SKM-1 treated with dmso at 0.1 percent for 144 hours (cell line): ENCODE measurements around the gene RTRAF.

ENCODE experiments used
- DNase-seq: peaks from one replicate; lab custom pipeline; 2025; ENCODE audit not compliant: unreplicated experiment; lab: John Stamatoyannopoulos, UW

RTRAF gene

DNA sequence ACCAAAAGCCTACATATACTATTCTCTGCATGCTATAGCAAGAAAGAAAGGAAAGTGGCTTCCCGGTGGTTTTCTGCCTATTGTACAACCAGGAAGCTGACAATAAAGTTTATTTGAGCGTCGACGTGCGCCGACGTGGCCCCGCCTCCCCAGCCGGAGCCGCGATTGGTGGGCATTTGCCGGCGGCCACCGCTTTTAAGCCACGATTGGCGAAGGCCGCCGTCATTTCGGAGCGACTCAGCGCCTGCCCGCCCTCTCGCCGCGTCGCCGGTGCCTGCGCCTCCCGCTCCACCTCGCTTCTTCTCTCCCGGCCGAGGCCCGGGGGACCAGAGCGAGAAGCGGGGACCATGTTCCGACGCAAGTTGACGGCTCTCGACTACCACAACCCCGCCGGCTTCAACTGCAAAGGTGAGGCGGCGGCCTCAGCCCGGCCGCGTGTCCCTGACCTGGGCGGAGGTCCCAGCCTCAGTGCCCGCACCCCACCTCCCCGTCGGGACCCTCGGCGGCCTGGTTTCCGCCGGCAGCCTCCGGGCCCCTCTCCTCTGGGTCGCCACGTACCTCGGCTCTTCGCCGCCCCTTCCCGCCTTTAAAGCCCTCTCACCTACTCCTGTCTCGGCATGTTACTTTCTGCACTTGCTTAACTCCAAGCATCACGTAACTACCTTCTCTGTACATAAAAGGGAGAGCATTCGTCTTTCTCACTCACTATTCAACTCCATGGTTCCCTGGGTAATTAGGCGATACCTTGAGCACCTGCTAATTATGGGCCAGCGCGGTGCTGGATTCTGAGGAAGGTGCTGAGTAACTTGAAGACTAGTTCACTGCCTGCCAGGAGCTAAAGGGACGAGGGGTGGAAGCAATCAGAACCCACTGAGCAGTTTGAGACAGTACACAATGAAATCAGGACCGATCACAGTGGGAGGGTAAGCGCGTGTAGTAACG, at the start of gene RTRAF:
Gene RTRAF, plus strand, starts transcription at position 254 of the 942 bp plus-strand sequence. Its CDS starts 94 bp downstream, at position 348.
- peak; percentile 49 for DNase-seq

DNA sequence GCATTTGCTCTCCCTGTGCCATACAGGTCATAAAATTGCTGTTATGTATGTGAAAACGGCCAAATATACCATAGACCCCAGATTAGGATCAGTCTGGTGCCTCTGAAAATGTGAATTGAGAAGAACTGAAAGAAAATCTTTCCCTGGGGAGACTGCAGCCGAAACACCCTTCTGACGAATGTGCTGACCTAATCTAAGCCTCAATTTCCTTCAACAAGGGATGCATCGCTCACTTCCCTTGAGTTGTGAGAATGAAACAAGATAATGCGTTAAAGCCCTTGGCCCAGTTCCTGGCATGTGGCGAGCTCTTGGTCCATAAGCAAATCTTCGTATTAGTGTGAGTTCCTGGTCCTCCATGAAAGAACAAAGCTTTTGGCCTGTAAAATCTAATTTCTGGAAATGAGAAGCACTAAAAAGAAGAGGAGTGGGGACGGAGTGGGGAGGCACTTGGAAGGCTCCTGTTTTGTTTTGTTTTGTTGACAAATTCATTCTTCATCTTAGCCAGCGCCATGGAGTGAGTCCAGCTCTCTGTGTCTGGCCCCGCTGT, 49.5 kb upstream of the RTRAF start:
- no peak for DNase-seq

DNA sequence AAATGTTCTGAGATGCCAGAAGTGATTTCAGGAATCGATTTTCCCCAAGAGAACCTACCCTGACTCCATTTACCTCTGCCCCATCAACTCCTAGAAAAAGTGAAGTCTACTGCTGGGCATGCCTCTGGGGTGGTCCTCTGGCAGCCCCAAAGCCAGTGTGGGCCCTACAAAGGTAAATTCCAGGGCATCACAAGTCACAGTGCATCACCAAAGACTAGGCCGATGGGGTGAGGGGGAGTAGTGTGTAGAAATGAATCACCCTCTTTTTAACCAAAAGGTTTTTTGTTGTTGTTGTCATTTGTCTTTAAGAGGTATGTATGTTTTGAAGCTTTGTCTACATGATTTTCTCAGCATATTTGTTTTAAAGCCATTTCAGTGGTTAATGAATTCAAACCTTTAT, 46.4 kb upstream of the RTRAF start:
- no peak for DNase-seq

DNA sequence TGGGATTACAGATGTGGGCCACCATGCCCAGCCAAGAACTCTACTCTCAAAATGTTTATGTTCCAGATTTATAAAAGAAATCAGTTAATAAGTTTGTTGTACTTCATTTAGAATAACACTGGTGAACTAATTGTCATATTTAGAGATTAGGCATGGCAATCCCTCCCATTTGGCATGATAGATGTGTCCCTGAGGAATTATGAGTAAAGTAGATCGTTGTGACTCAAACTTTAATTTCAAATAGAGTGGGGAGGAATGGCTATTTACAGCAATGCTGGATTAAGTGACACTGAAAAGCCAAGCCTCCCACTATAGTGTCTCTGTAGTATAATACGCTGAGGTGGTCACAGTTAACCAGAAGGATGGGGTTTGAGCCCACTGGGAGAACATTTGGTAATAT, 39.3 kb upstream of the RTRAF start:
- DNase-seq, result no peak

DNA sequence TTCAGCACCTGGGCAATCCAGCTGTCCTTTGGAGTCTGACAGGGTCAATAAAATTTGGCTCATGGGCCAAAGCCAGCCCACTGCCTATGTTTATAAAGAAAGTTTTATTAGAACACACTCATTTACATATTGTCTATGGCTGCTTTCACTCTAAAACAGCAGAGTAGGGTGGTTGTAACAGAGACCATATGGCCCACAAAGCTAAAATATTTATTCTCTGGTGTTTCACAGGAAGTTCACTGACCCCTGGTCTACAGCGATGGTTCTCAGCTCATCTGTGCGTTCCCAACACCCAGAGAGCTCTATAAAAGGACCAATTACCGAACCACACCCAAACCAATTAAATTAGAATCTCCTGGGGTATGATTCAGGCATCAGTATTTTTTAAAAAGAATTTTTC, 37.7 kb upstream of the RTRAF start:
- no peak for DNase-seq

DNA sequence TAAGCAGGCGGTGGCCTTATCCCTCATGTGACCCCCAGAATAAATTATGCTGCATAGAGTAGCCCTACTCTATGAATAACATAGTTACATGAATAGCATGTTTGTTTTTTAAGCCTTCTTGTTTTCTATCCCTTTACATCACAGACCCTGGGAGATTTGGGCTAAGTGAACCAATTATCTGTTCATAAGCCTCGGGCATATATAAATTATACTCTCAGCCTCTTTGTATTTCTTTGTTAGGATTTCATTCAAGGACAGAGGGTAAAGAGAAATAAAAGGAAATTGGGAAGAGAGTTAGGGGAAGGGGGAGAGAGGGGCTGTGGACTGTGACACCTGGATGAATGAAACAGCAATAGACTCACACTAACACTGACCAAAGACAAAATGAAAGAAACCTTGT, 35.3 kb upstream of the RTRAF start:
- no peak for DNase-seq

DNA sequence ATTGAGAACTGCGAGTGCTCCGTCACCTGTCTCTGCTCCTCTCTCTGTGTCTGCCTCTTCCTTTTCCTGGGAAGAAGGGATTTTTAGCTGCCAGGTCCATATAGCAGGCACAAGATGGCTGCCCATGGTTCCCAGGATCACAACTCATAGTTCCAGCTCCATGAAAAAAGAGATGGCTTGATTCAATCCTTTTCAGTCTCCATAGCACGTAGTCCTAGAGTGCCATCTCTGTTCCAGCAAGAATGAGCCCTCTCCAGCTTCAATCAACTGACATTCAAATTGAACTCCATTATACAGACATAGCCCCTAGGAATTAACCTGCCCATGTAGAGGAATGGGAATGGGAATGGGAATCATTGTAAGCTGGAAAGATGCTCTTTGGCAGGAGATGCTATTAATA, 34.7 kb upstream of the RTRAF start:
- no peak for DNase-seq

DNA sequence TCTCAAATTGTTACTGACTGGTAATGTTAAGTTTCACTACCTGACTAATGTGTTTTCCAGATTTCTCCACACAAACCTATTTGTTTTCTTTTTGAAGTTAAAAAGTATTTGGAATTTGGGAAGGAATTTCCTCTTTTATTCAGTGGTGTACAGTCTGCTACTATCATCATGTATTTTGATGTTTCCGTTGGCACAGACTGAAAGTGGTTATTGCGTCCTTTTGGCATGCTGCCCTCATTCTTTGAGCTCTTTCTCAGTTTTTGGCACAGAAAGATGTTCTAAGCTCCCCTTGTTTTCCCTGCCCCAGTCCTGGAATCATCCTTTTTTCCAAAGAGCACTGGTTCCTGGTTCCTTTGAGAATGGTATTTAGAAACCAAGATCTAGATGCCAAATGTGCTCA, 31.4 kb upstream of the RTRAF start:
- DNase-seq, result no peak

DNA sequence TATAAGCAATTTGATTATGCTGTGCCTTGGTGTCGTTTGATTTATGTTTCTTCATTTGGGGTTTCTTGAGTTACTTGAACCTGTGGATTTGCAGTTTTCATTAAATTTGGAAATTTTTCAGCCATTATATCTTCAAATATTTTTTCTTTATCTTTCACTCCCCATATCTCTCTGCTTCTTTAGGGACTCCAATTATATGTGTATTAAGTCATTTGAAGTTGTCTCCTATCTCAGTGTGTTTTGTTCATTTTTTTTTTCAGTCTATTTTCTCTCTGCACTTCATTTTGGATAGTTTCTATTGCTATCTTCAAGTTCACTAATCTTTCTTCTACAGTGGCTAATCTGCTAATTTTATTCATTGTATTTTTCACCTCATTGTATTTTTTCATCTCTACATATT, 29.4 kb upstream of the RTRAF start:
- DNase-seq, result no peak

DNA sequence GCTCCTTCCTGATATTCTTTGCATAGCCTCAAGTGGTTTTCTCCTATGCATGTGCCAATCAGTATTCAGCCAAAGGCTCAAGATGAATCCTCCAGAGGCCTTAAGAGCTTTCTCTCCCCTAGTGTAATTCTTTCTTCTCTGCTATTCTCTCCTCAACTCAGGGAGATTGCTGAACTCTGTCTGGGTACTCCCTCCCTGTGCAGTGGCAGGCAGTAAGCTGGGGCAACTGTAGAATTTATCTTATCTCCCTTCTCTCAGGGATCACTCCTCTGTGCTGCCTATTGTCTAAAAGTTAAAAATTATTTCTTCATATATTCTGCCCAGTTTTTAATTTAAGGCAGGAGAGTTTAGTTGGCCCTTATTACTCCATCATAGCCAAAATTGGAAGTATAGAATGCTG, 28.5 kb upstream of the RTRAF start:
- DNase-seq, result no peak

DNA sequence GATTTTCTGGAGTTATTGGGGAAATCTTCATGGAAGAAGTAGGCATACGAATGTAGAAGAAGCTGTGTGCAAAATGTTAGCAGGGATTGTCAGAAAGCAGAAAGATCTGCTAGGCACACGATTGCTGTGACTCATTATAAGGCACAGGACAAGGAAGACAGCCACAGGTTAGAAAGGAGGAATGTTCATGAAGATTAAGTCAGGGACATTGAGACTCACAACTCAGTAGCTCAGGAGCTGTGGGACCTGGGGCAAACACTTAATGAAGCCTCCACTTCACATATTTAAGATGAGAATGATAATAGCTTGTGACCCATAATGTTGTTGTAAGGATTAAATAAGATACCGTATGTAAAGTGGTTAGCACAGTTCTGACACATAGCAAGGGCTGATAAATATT, 26.6 kb upstream of the RTRAF start:
- no peak for DNase-seq

DNA sequence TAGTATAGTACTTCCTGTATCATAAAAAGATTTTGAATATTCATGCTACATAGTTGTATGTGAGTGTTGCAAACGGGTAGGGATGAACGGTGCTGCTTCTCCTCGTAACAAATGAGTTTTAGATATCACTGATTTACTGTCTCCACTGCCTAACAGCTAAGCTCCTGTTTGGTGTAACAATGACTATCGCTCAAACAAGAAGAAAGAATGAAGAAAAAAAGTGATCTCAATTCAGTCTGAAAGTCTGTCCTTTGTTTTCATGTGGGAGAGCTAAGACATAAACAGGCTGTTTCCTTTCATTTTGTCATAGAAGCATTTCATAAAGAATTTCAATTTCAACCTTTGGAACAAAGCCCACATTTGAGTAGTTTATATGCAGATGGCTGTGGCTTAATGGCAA, 26.1 kb upstream of the RTRAF start:
- DNase-seq, result no peak

DNA sequence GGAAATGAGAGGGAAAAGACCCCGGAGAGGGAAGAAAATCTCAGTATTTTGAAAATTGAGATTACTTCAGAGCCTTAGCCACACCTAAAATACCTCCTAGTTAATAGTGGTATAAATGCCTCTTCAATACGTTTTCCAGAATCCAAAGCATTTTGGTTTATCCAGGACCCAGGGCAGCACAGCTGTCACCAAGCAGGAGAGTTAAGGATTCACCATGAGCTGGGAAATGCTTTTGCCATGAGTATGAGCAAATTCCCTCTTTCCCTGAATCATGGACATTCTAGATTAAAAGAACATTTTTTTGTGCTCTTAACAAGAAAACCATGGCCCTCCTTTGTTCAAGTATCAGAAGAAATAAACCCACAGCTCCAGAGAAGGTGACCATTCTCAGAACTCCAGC, 21.8 kb upstream of the RTRAF start:
- DNase-seq, result no peak

DNA sequence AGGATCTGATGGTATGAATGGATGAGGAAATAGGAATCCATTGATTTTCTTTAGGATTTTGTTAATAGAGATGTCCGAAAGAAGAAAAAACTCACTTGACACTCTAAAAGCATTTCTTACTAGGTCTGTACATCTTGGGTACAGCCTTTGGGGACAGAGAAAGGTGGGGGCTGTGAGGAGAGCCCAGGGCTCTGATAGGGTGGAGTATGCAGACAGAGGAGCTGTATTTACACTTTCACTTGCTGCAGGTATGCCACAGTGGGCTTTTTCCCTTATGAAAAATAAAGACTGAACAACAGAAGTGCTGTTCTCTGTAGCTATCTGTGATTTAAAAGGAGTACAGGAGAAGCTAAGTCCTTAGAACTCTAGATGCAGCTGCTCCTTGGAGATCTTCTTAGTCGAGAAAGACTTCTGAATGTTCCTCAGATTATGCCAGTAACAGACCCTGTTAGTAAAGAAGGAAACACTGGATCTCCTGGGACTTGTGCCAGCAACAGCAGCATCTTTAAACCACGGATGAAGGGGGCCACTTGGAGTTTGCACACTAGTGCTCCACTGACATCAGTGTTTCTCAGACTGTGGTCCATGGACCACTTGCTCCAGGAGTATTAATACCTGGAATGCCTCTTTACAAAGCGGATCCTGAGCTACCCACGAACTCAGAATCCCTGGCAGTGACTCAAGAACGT, 19.4 kb upstream of the RTRAF start:
- DNase-seq, result no peak

DNA sequence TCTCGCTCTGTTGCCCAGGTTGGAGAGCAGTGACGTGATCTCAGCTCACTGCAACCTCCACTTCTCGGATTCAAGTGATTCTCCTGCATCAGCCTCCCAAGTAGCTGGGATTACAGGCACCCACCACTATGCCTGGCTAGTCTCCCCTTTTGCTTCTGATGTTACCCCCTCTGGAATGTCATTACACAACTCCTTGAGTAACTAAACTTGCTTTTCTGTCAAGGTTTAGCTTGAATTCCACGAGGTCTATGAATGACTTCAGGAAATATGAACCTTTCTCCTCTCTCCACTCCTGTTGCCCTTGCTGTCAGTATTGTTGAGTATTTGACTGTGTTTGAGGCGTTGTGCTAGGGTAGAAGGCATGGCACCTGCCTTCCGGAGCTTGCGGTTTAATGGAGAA, 16.8 kb upstream of the RTRAF start:
- no peak for DNase-seq

DNA sequence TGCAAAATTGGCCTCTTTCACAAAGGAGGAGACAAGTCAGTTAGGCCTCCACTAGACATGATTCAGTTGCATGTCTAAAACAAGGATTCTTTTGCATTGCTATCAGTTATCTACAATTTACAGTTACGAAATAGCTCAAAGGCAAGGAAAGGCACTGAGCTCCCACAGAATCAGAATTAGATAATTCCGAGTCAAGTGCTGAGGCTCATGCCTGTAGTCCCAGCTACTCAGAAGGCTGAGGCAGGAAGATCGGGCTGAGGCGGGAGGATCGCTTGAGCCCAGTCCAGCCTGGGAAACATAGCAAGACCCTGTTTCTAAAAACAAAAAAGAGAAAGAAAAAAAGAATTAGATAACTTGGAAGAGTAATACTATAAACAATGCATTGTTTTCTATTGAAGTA, 12.3 kb upstream of the RTRAF start:
- DNase-seq, result no peak

DNA sequence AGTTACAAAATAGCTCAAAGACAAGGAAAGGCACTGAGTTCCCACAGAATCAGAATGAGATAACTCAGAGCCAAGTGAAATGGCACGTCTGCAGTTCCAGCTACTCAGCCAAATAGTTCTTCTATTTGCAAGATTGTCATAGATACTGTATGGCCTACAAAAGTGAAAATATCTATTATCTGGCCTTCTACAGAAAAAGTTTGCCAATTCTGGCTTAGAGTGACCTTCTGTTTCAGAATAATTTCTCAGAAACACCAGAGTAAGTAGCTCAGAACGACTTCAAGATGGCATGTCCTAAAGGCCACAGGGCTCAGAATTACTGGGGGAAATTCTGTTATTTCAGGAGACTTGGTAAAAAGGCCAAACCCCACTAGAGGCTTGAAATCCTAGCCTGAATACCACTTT, 10.7 kb upstream of the RTRAF start:
- DNase-seq, result no peak

DNA sequence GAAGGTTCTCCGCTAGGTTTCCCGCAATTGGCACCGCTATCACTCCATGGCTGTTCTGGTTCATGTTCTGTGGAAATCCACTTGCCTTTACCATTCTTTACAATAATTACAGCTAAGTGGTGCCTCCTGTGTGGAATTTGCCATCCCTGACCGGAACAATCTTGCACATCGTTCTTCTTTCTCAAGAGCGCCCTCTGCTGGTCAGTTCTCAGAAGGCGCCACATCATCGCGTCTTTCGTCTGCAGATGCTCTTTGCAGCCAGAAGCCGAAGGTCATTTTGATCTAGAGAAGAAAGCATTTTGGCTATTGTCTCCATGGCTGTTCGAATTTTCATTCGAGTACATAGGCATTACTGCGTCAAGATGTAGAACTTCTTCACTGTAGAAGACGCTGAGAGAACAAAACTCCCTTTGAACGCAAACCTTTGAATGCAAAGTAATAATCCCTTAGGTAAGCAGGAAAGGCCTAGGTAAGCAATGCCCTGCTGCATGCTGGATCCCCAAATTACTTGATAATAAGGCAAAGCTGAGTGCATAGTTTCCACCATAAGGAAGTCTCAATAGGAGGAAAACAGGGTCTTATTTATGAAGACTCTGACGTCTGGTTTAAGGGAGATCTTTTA, 10.1 kb upstream of the RTRAF start:
- no peak for DNase-seq

DNA sequence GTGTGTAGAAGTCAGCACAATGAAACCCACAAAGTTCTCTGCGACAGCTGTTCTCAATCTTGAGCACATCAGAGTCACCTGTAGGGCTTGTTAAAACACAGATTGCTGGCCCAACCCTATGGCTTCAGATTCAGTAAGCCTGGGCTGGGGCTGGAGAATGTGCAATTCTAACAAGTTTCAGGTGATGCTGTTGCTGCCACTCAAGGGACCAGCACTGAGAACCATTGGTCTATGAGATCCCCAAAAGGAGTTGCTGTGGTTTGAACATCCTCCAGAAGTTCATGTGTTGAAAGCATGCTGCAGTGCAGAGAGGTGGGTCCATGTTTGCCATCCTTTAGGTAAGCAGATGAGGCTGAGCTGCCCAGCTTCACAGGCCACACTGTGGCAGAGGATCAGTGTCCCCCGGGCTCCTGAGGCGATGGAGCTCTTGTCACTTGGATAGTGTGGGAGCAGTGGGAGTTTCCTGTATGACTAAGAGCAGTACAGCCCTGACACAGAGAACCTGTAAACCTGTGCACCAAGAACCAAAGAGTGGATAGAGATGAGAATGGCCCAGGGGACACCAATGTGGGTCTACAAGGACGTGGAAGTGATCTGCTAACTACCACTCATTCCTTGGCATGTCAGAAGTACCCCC, 8.0 kb upstream of the RTRAF start:
- no peak for DNase-seq

DNA sequence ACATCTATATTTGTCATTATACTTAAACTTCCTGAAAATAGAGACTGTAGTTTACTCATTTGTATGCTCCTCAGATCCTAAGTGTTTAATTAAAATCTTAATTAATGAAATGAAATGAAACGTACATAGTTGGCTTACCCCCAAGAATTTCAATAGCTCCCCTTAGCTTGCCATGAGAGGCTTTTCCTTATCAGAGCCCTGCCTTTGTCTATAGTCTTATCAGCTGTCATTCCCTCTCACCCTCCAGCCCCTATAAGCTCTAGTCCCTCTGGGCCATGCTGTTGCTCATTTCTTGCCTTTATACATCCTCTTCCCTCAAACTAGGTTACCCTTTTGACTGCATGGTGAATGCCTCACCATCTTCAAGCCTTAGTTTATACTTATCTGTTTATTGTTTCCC, 1.1 kb upstream of the RTRAF start:
- DNase-seq, result no peak

DNA sequence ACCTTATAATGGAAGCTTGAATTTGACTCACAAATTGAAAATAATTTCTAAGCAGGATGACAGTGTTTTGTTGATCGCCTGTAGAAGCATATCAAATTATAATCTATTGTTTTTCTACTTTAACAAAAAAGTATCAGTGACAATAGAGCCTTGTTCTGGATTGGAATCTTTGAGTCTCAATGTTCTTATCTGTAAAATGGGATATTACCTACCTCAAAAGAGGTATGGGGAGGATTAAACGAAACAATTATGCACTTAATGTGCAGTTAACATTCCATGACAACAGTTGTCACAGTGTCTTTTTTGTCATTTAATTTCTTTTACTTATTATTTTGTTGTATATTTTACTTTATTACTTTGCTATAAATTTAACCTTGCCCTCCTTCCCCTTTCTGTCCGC, 1.1 kb downstream of the RTRAF start:
- DNase-seq, result no peak
